ENCODE measurements around the gene ACADVL. TPM values are rescaled to one million over a fixed set of nuclear protein-coding genes. Genes with fewer than 3 reads are reported as not detected.

ACADVL gene
- total and polyA plus RNA-seq, 12 donors: 807 to 4,806 (median 1,322) TPM

- no peak overlapping the region for H3K27ac ChIP-seq
- no peak for ATAC-seq
- WGBS, 2 donors: 92 to 94% methylated on average over 16 of the region's 16 CpGs
These were observed 16.3 kb upstream of the ACADVL start for GRCh38 chr17:7203391-7203790.

GRCh38 chr17:7204336-7204735, 15.4 kb upstream of the ACADVL start:
- no peak for TF ChIP-seq CTCF (IDR thresholded peaks at IDR 0.05)
- Histone ChIP-seq H3K27ac (peak overlapping the region in 6 of 10 donors; percentile 57 to 86 (median 76)), H3K36me3 (peaks cover 0 to 41% (median 13%) of the 10 kb centered on the region in 9 donors), H3K9me3 (no peaks in the 10 kb centered on the region), H3K4me3 (peak overlapping the region in 9 of 10 donors; percentile 53 to 72 (median 60)), H3K27me3 (no peaks in the 10 kb centered on the region), H3K4me1 (peaks cover 0 to 16% (median 5%) of the 10 kb centered on the region in 9 donors)
- ATAC-seq (peak in 4 of 8 donors; percentile 0 to 18 (median 12)), DNase-seq (no peak)
- WGBS, 2 donors: 79 to 81% methylated on average over 15 of the region's 15 CpGs
- intact Hi-C loops (cut with DNase I): no loop called here

More at GRCh38 chr17:7203391-7203790, 16.3 kb upstream of the ACADVL start:
- no peak for TF ChIP-seq CTCF (IDR thresholded peaks at IDR 0.05)
- H3K27me3 ChIP-seq: no peaks in the 10 kb centered on the region
- DNase-seq: no peak
- peaks cover 0 to 50% (median 13%) of the 10 kb centered on the region in 9 donors for H3K36me3 ChIP-seq
- H3K4me1 ChIP-seq: peaks cover 0 to 16% (median 5%) of the 10 kb centered on the region in 9 donors
- H3K4me3 ChIP-seq: no peak overlapping the region
- intact Hi-C loops (cut with DNase I): no loop called here
- no peaks in the 10 kb centered on the region for H3K9me3 ChIP-seq

GRCh38 chr17:7204828-7205461, 14.8 kb upstream of the ACADVL start:
- intact Hi-C loops (cut with DNase I): no loop called here
- Histone ChIP-seq H3K36me3 (peaks cover 0 to 39% (median 13%) of the 10 kb centered on the region in 9 donors), H3K4me1 (peaks cover 0 to 16% (median 5%) of the 10 kb centered on the region in 9 donors), H3K9me3 (no peaks in the 10 kb centered on the region), H3K27ac (peak overlapping the region in 9 of 10 donors; percentile 44 to 86 (median 70)), H3K4me3 (peak overlapping the region; percentile 53 to 72 (median 59)), H3K27me3 (no peaks in the 10 kb centered on the region)
- ATAC-seq (peak; percentile 87 to 94 (median 90)), DNase-seq (peak; percentile 90)
- WGBS, 2 donors: 0 to 1% methylated on average over 34 of the region's 34 CpGs
- TF ChIP-seq CTCF (IDR thresholded peaks at IDR 0.05): no peak

GRCh38 chr17:7205561-7205960, 14.2 kb upstream of the ACADVL start:
- WGBS, 2 donors: 49 to 52% methylated on average over 15 of the region's 15 CpGs

More at GRCh38 chr17:7205561-7205960, 14.2 kb upstream of the ACADVL start:
- Histone ChIP-seq H3K27ac (peak overlapping the region in 9 of 10 donors; percentile 44 to 86 (median 70)), H3K9me3 (no peaks in the 10 kb centered on the region), H3K4me3 (peak overlapping the region; percentile 53 to 72 (median 59)), H3K4me1 (peaks cover 0 to 16% (median 5%) of the 10 kb centered on the region in 9 donors), H3K27me3 (no peaks in the 10 kb centered on the region), H3K36me3 (peaks cover 0 to 34% (median 13%) of the 10 kb centered on the region in 9 donors)
- ATAC-seq (no peak), DNase-seq (no peak)
- intact Hi-C loops (cut with DNase I): no loop called here
- TF ChIP-seq CTCF (IDR thresholded peaks at IDR 0.05): no peak
